OCI-LY7 (cell line): Measurements from ENCODE around the gene HECW1.

ENCODE experiments used
- EZH2phosphoT487 ChIP-seq: fragments of 200-600 bp; sonication (generic); IDR thresholded peaks from 2 replicates; pipeline ENCODE4 v1.6.1; 2018; ENCODE audit warnings: low read depth, borderline replicate concordance, mild to moderate bottlenecking, mixed run types, antibody characterized with exemption, low read length, moderate library complexity, mixed read lengths
- TF ChIP-seq, protein P1 (sequence below): fragments of 200-600 bp; sonication (generic); conservative IDR thresholded peaks from 2 replicates; pipeline ENCODE4 v1.5.1; 2014; ENCODE audit warnings: mild to moderate bottlenecking, antibody characterized with exemption, low read length, moderate library complexity, mixed read lengths

DNA sequence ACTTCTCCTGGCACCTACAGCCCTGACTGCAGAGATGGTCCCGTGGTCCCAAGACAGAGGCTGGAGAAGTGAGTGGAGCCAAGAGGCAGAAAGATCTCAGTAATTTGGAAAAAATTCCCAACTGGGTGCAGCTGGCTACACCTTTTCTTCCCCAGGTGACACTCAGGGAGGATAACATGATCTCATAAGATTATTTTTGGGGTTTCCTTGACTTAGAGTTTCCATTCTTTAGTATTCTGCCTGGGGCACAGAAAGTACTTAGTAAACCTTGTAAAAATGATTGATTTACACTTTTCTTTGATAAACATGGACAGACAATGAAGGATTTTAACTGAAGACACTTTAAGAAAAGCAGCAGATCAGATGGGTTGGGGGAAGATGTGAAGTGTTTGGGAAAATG is 38.6 kb downstream of the HECW1 start:
- TF ChIP-seq, protein P1, sequence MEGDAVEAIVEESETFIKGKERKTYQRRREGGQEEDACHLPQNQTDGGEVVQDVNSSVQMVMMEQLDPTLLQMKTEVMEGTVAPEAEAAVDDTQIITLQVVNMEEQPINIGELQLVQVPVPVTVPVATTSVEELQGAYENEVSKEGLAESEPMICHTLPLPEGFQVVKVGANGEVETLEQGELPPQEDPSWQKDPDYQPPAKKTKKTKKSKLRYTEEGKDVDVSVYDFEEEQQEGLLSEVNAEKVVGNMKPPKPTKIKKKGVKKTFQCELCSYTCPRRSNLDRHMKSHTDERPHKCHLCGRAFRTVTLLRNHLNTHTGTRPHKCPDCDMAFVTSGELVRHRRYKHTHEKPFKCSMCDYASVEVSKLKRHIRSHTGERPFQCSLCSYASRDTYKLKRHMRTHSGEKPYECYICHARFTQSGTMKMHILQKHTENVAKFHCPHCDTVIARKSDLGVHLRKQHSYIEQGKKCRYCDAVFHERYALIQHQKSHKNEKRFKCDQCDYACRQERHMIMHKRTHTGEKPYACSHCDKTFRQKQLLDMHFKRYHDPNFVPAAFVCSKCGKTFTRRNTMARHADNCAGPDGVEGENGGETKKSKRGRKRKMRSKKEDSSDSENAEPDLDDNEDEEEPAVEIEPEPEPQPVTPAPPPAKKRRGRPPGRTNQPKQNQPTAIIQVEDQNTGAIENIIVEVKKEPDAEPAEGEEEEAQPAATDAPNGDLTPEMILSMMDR, result no peak
- no peak for TF ChIP-seq EZH2phosphoT487
